NCI-H524 (cell line): Measurements from ENCODE around the gene THRA.

ENCODE experiments used
- DNase-seq, 2 experiments: peaks; one replicate each; lab custom pipeline; 2025; lab: John Stamatoyannopoulos, UW

The THRA gene

GRCh38 chr17:40062329-40063186, at the start of gene THRA:
Gene THRA (plus strand): TSS chr17:40062965. CDS start chr17:40074489, 11,524 bp downstream.
- DNase-seq, result peak in 1 of 2 experiments; percentile 68

- no peak for DNase-seq
Observed at GRCh38 chr17:40014375-40014980, 48.3 kb upstream of the THRA start.

GRCh38 chr17:40015005-40015997, 47.5 kb upstream of the THRA start, which contains the start of gene CSF3:
Gene CSF3 (plus strand): TSS chr17:40015440. CDS start chr17:40015475, 35 bp downstream.
- DNase-seq, result no peak

- DNase-seq, result no peak
Observed at GRCh38 chr17:40015998-40016985, 46.5 kb upstream of the THRA start.

GRCh38 chr17:40017422-40018080, 45.2 kb upstream of the THRA start:
- no peak for DNase-seq

GRCh38 chr17:40018211-40019121, 44.3 kb upstream of the THRA start:
- DNase-seq, result no peak

GRCh38 chr17:40019140-40019991, 43.4 kb upstream of the THRA start:
- DNase-seq, result no peak

GRCh38 chr17:40020146-40020545, 42.6 kb upstream of the THRA start:
- no peak for DNase-seq

GRCh38 chr17:40021451-40021971, 41.3 kb upstream of the THRA start:
- no peak for DNase-seq

GRCh38 chr17:40022497-40022896, 40.3 kb upstream of the THRA start:
- no peak for DNase-seq

GRCh38 chr17:40022961-40023541, 39.7 kb upstream of the THRA start:
- no peak for DNase-seq

- no peak for DNase-seq
Observed at GRCh38 chr17:40023590-40024292, 39.0 kb upstream of the THRA start.

- no peak for DNase-seq
Observed at GRCh38 chr17:40024901-40025300, 37.9 kb upstream of the THRA start.

- no peak for DNase-seq
Observed at GRCh38 chr17:40025559-40025958, 37.2 kb upstream of the THRA start.

- DNase-seq, result no peak
Observed at GRCh38 chr17:40025991-40026815, 36.6 kb upstream of the THRA start.
